ENCODE data around the gene IPO8.

GRCh38 chr12:30652034-30652696 lies 43.5 kb downstream of the IPO8 start:
- TF ChIP-seq CTCF (conservative IDR thresholded peaks at IDR 0.05) = no peak
- no peak for TF ChIP-seq EZH2 (IDR thresholded peaks at IDR 0.05; ENCODE audit: low read depth)
